ENCODE results near the gene KRT33B.

DNA sequence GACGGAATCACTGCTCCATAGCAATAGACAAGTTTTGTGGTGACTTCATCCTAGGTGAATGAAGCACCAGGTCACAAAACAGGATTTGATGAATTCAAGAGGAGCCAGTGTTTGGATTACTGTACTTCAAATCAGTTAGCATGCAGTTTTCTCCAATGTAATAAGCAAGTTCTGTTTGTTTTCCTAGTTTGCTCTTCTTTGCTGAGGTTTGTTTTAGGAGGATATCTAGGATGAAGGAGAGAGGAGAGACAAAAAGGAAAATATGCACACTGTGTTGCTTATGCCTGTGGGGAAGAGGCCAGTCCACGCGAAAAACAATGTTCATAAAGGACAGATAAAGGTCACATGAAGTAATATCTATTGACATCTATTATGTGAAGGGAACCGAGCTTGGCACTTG, 45.8 kb upstream of the KRT33B start:
- TF ChIP-seq, protein P1, sequence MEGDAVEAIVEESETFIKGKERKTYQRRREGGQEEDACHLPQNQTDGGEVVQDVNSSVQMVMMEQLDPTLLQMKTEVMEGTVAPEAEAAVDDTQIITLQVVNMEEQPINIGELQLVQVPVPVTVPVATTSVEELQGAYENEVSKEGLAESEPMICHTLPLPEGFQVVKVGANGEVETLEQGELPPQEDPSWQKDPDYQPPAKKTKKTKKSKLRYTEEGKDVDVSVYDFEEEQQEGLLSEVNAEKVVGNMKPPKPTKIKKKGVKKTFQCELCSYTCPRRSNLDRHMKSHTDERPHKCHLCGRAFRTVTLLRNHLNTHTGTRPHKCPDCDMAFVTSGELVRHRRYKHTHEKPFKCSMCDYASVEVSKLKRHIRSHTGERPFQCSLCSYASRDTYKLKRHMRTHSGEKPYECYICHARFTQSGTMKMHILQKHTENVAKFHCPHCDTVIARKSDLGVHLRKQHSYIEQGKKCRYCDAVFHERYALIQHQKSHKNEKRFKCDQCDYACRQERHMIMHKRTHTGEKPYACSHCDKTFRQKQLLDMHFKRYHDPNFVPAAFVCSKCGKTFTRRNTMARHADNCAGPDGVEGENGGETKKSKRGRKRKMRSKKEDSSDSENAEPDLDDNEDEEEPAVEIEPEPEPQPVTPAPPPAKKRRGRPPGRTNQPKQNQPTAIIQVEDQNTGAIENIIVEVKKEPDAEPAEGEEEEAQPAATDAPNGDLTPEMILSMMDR (IDR thresholded peaks at IDR 0.05), result no peak
- no peak for TF ChIP-seq POLR2A (IDR thresholded peaks at IDR 0.05)

All from thyroid gland (tissue), 4 donors.